CD4-positive, alpha-beta T cell (primary cell): ENCODE measurements around the gene C1QTNF6. TPM values are rescaled to one million over a fixed set of nuclear protein-coding genes. Genes with fewer than 3 reads are reported as not detected.

ENCODE experiments used
- ATAC-seq: fragments of 200-7000 bp; cut with Tn5 transposase; one replicate; pipeline ENCODE4 v1.10.0; 2022; ENCODE audit warnings: mild to moderate bottlenecking; ENCODE audit not compliant: poor library complexity
- CTCF ChIA-PET: fragments of 350-600 bp; sonication (Branson Sonifier 250); formaldehyde crosslinking; loops from one replicate; lab custom pipeline; 2021; ENCODE audit warnings: antibody characterized with exemption, inconsistent platforms; lab: Charles Lee
- POLR2A ChIA-PET: fragments of 350-600 bp; sonication (Branson Sonifier 250); formaldehyde crosslinking; loops from one replicate; lab custom pipeline; 2021; ENCODE audit warnings: antibody characterized with exemption, inconsistent platforms; lab: Charles Lee
- DNase-seq, 14 experiments: peaks; one replicate each; pipeline ENCODE4 v3.0.0-alpha.2; 2013 to 2020; ENCODE audit warnings: mixed read lengths in 2 of 14
- H3K27ac ChIP-seq, 2 donors: one replicate each; pipeline versions ENCODE4 v1.5.1 to v1.7.0; 2013; ENCODE audit warnings: low read length in 2 of 2, low read depth in 1 of 2, mild to moderate bottlenecking in 1 of 2
- H3K27me3 ChIP-seq, 2 experiments: 1 replicate in 1 of 2; 2 replicates in 1 of 2; pipeline versions ENCODE4 v1.6.1 to v1.7.0; 2013; ENCODE audit warnings: low read length in 2 of 2, control low read depth in 1 of 2, mild to moderate bottlenecking in 1 of 2, moderate library complexity in 1 of 2; ENCODE audit not compliant: insufficient read depth in 2 of 2, control insufficient read depth in 1 of 2
- H3K36me3 ChIP-seq: one replicate; pipeline ENCODE4 v1.6.1; 2013; ENCODE audit warnings: low read length, control low read depth; ENCODE audit not compliant: insufficient read depth
- H3K4me1 ChIP-seq: one replicate; pipeline ENCODE4 v1.6.1; 2013; ENCODE audit warnings: low read length, control low read depth; ENCODE audit not compliant: insufficient read depth
- H3K4me3 ChIP-seq: one replicate; pipeline ENCODE4 v1.5.1; 2013; ENCODE audit warnings: mild to moderate bottlenecking, low read length, moderate library complexity
- H3K9me3 ChIP-seq, 2 experiments: 1 replicate in 1 of 2; 2 replicates in 1 of 2; pipeline versions ENCODE4 v1.6.1 to v1.7.0; 2013; ENCODE audit warnings: low read length in 2 of 2, mild to moderate bottlenecking in 2 of 2, control low read depth in 1 of 2, moderate library complexity in 1 of 2; ENCODE audit not compliant: control insufficient read depth in 1 of 2, insufficient read depth in 1 of 2
- H3K27ac Mint-ChIP-seq: one replicate; pipeline ENCODE4 v1.8.0; 2020; ENCODE audit warnings: mixed read lengths
- H3K27me3 Mint-ChIP-seq: one replicate; pipeline ENCODE4 v1.8.0; 2021; ENCODE audit warnings: mixed read lengths
- H3K36me3 Mint-ChIP-seq: one replicate; pipeline ENCODE4 v1.8.0; 2021; ENCODE audit warnings: low read depth, mixed read lengths
- H3K4me1 Mint-ChIP-seq: one replicate; pipeline ENCODE4 v1.8.0; 2021; ENCODE audit warnings: low read depth, mixed read lengths
- H3K4me3 Mint-ChIP-seq: one replicate; pipeline ENCODE4 v1.8.0; 2020; ENCODE audit warnings: mild to moderate bottlenecking, mixed read lengths
- H3K9me3 Mint-ChIP-seq: one replicate; pipeline ENCODE4 v1.8.0; 2020; ENCODE audit warnings: mixed read lengths
- intact Hi-C, 2 experiments: fragments of 100-400 bp; cut with DNase I in 1 of 2; cut with micrococcal nuclease in 1 of 2; formaldehyde crosslinking; loops; one replicate each; pipeline versions ENCODE4 v1.15.1 to v1.9.0; 2023 to 2025; cut with DNase I, micrococcal nuclease
- total RNA-seq, 174 experiments: library from RNA in 2 of 174; stranded (reverse) in 2 of 174; gene quantifications; one replicate each; pipeline ENCODE4 v1.2.3 and lab custom pipeline; 2021 to 2026
- TF ChIP-seq, protein P1 (sequence below): fragments of 200-600 bp; IDR thresholded peaks from one replicate; pipeline ENCODE4 v1.8.0; 2022; ENCODE audit warnings: antibody characterized with exemption, mild to moderate bottlenecking

C1QTNF6 gene
- total RNA-seq, 2 experiments from 2014 or later, result 11.9 to 12.1 TPM

DNA sequence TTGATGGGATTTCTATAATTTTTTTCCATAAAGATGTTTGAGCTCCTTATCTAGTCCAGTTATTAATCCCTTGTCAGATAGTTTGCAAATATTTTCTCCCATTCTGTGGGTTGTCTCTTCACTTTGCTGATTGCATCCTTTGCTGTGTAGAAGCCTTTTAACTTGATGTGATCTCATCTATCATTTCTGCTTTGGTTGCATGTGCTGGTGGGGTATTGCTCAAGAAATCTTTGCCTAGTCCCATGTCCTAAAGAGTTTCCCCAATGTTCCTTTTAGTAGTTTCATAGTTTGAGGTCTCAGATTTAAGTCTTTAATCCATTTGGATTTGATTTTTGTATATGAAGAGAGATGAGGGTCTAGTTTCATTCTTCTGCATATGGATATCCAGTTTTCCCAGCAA is 36.6 kb downstream of the C1QTNF6 start:
- H3K4me3 Mint-ChIP-seq, result peak overlapping the region; percentile 21
- no peaks in the 10 kb centered on the region for H3K27me3 Mint-ChIP-seq
- DNase-seq (no peak), ATAC-seq (no peak)
- Histone ChIP-seq H3K27ac (no peak overlapping the region), H3K4me3 (no peak overlapping the region), H3K9me3 (no peaks in the 10 kb centered on the region), H3K36me3 (no peaks in the 10 kb centered on the region), H3K27me3 (no peaks in the 10 kb centered on the region), H3K4me1 (peaks cover 41% of the 10 kb centered on the region)
- ChIA-PET POLR2A (interaction anchor here (4.7 to 6.3 kb wide), 2 partner anchors 12 to 29 kb away, joined by 44 to 62 read pairs; no protein-coding TSS in a partner anchor), CTCF (interaction anchor here (1.2 to 5.5 kb wide), 3 partner anchors 11 to 30 kb away, joined by 4 to 24 read pairs (median 13); no protein-coding TSS in a partner anchor)
- H3K36me3 Mint-ChIP-seq, result peaks cover 21% of the 10 kb centered on the region
- intact Hi-C loops, result no loop called here
- H3K27ac Mint-ChIP-seq, result peak overlapping the region; percentile 97
- H3K9me3 Mint-ChIP-seq, result no peaks in the 10 kb centered on the region
- H3K4me1 Mint-ChIP-seq, result peaks cover 57% of the 10 kb centered on the region
- TF ChIP-seq, protein P1, sequence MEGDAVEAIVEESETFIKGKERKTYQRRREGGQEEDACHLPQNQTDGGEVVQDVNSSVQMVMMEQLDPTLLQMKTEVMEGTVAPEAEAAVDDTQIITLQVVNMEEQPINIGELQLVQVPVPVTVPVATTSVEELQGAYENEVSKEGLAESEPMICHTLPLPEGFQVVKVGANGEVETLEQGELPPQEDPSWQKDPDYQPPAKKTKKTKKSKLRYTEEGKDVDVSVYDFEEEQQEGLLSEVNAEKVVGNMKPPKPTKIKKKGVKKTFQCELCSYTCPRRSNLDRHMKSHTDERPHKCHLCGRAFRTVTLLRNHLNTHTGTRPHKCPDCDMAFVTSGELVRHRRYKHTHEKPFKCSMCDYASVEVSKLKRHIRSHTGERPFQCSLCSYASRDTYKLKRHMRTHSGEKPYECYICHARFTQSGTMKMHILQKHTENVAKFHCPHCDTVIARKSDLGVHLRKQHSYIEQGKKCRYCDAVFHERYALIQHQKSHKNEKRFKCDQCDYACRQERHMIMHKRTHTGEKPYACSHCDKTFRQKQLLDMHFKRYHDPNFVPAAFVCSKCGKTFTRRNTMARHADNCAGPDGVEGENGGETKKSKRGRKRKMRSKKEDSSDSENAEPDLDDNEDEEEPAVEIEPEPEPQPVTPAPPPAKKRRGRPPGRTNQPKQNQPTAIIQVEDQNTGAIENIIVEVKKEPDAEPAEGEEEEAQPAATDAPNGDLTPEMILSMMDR, result no peak

GRCh38 chr22:37150701-37151100 is 37.3 kb downstream of the C1QTNF6 start:
- intact Hi-C loops, result no loop called here
- Mint-ChIP-seq H3K36me3 (peaks cover 28% of the 10 kb centered on the region), H3K27me3 (no peaks in the 10 kb centered on the region), H3K27ac (peak overlapping the region; percentile 97), H3K4me1 (peaks cover 64% of the 10 kb centered on the region), H3K4me3 (peak overlapping the region; percentile 59), H3K9me3 (no peaks in the 10 kb centered on the region)
- POLR2A ChIA-PET, result interaction anchor here (0.7 to 6.3 kb wide), 9 partner anchors 11 to 416 kb away, joined by 3 to 62 read pairs (median 5); no protein-coding TSS in a partner anchor
- Histone ChIP-seq H3K36me3 (peaks cover 4% of the 10 kb centered on the region), H3K4me1 (peaks cover 48% of the 10 kb centered on the region), H3K27me3 (no peaks in the 10 kb centered on the region), H3K4me3 (no peak overlapping the region), H3K27ac (peak overlapping the region; percentile 61 to 82), H3K9me3 (no peaks in the 10 kb centered on the region)
- ATAC-seq, result no peak
- TF ChIP-seq, protein P1, result no peak
- CTCF ChIA-PET, result interaction anchor here (1.3 to 5.5 kb wide), 4 partner anchors 10 to 49 kb away, joined by 3 to 24 read pairs (median 9); no protein-coding TSS in a partner anchor
- no peak for DNase-seq

- peak in 1 of 14 experiments; percentile 35 for DNase-seq
- Mint-ChIP-seq H3K4me1 (peaks cover 76% of the 10 kb centered on the region), H3K36me3 (peaks cover 39% of the 10 kb centered on the region), H3K27ac (peak overlapping the region; percentile 97), H3K9me3 (no peaks in the 10 kb centered on the region), H3K4me3 (peak overlapping the region; percentile 93), H3K27me3 (no peaks in the 10 kb centered on the region)
- Histone ChIP-seq H3K4me1 (peaks cover 63% of the 10 kb centered on the region), H3K27me3 (no peaks in the 10 kb centered on the region), H3K27ac (peak overlapping the region; percentile 61 to 82), H3K9me3 (no peaks in the 10 kb centered on the region), H3K36me3 (peaks cover 13% of the 10 kb centered on the region), H3K4me3 (peak overlapping the region; percentile 78)
- intact Hi-C loops, result loop anchor here (1.0 to 5.0 kb wide), 5 partner anchors 24 to 70 kb away; no protein-coding TSS in a partner anchor
- ATAC-seq, result no peak
- ChIA-PET CTCF (interaction anchor here (0.8 to 5.5 kb wide), 10 partner anchors 9 to 172 kb away, joined by 3 to 24 read pairs (median 6); no protein-coding TSS in a partner anchor), POLR2A (interaction anchor here (0.6 to 6.3 kb wide), 18 partner anchors 9 to 336 kb away, joined by 3 to 62 read pairs (median 4); partner anchors contain the start of gene RAC2)
- TF ChIP-seq, protein P1, result no peak
Measured at GRCh38 chr22:37148742-37149665, 39.0 kb downstream of the C1QTNF6 start.
